HEK293 (cell line): ENCODE measurements around the gene AKAP9.

Source experiments
- CTCF ChIA-PET: fragments of 350-600 bp; formaldehyde crosslinking; extraction: SDS; loops from one replicate; lab custom pipeline; 2021; ENCODE audit warnings: antibody characterized with exemption; lab: Yijun Ruan, JAX
- POLR2A ChIA-PET: fragments of 300-600 bp; formaldehyde crosslinking; extraction: SDS; loops from one replicate; lab custom pipeline; 2020; ENCODE audit warnings: antibody characterized with exemption, inconsistent platforms; lab: Yijun Ruan, JAX
- H3K27ac ChIP-seq: fragments of 200-500 bp; sonication (Bioruptor generic); 2 replicates; pipeline ENCODE4 v1.5.1; 2014; ENCODE audit warnings: low read depth, low read length, control low read depth, inconsistent platforms; ENCODE audit errors: extremely low read depth
- H3K36me3 ChIP-seq, 2 experiments: fragments of 200-500 bp in 1 of 2; sonication (Bioruptor generic) in 1 of 2; 1 replicate in 1 of 2; 2 replicates in 1 of 2; pipeline ENCODE4 v1.5.1; 2014 to 2017; ENCODE audit warnings: inconsistent platforms in 2 of 2, low read length in 2 of 2; ENCODE audit not compliant: control insufficient read depth in 2 of 2, insufficient read depth in 1 of 2
- H3K4me1 ChIP-seq: fragments of 200-500 bp; sonication (Bioruptor generic); 2 replicates; pipeline ENCODE4 v1.5.1; 2014; ENCODE audit warnings: mild to moderate bottlenecking, low read length, inconsistent platforms; ENCODE audit not compliant: control insufficient read depth, insufficient read depth
- H3K4me3 ChIP-seq: 2 replicates; pipeline ENCODE4 v1.5.1; 2011; ENCODE audit warnings: low read depth, mild to moderate bottlenecking, control low read depth, low read length, moderate library complexity
- H3K9me3 ChIP-seq: fragments of 200-500 bp; sonication (Bioruptor generic); 2 replicates; pipeline ENCODE4 v1.5.1; 2014; ENCODE audit warnings: low read depth, low read length, inconsistent platforms; ENCODE audit not compliant: control insufficient read depth, insufficient read depth
- GLIS2 ChIP-seq: fragments of 450-650 bp; formaldehyde crosslinking; IDR thresholded peaks from 2 replicates; pipeline ENCODE4 v1.5.1; 2016; ENCODE audit warnings: missing biosample characterization, missing genetic modification characterization
- HOXD13 ChIP-seq: sonication (generic); formaldehyde crosslinking; IDR thresholded peaks from 2 replicates; pipeline ENCODE4 v1.8.0; 2022; ENCODE audit warnings: missing genetic modification reagents, borderline replicate concordance
- KLF16 ChIP-seq: fragments of 450-650 bp; formaldehyde crosslinking; IDR thresholded peaks from 2 replicates; pipeline ENCODE4 v1.5.1; 2017; ENCODE audit warnings: missing biosample characterization, missing genetic modification characterization
- PRDM2 ChIP-seq: fragments of 450-650 bp; formaldehyde crosslinking; IDR thresholded peaks from 2 replicates; pipeline ENCODE4 v1.5.1; 2016; ENCODE audit warnings: missing biosample characterization, missing genetic modification characterization, borderline replicate concordance
- SP3 ChIP-seq: fragments of 450-650 bp; formaldehyde crosslinking; IDR thresholded peaks from 2 replicates; pipeline ENCODE4 v1.5.1; 2016; ENCODE audit warnings: missing biosample characterization, missing genetic modification characterization
- YY1 ChIP-seq: fragments of 450-650 bp; formaldehyde crosslinking; IDR thresholded peaks from 2 replicates; pipeline ENCODE4 v1.5.1; 2018; ENCODE audit warnings: missing biosample characterization, missing genetic modification characterization
- ZBTB8A ChIP-seq: fragments of 450-650 bp; formaldehyde crosslinking; IDR thresholded peaks from 2 replicates; pipeline ENCODE4 v1.5.1; 2016; ENCODE audit warnings: missing biosample characterization, missing genetic modification characterization
- ZNF174 ChIP-seq: fragments of 450-650 bp; formaldehyde crosslinking; IDR thresholded peaks from 2 replicates; pipeline ENCODE4 v1.5.0; 2017; ENCODE audit warnings: missing biosample characterization, mild to moderate bottlenecking, missing genetic modification characterization
- ZNF280D ChIP-seq: fragments of 450-650 bp; formaldehyde crosslinking; IDR thresholded peaks from 2 replicates; pipeline ENCODE4 v1.5.1; 2016; ENCODE audit warnings: missing biosample characterization, missing genetic modification characterization
- ZNF37A ChIP-seq: fragments of 450-650 bp; IDR thresholded peaks from 2 replicates; pipeline ENCODE4 v1.5.1; 2018; ENCODE audit warnings: missing biosample characterization, missing genetic modification characterization
- ZNF513 ChIP-seq: fragments of 450-650 bp; IDR thresholded peaks from 2 replicates; pipeline ENCODE4 v1.5.1; 2018; ENCODE audit warnings: missing biosample characterization, missing genetic modification characterization
- ZNF530 ChIP-seq: fragments of 450-650 bp; formaldehyde crosslinking; IDR thresholded peaks from 2 replicates; pipeline ENCODE4 v1.5.1; 2016; ENCODE audit warnings: low read depth, missing biosample characterization, missing genetic modification characterization
- ZNF555 ChIP-seq: fragments of 450-650 bp; formaldehyde crosslinking; conservative IDR thresholded peaks from 2 replicates; pipeline ENCODE4 v1.5.1; 2017; ENCODE audit warnings: missing biosample characterization, mild to moderate bottlenecking, missing genetic modification characterization, inconsistent platforms
- ZNF610 ChIP-seq: fragments of 450-650 bp; formaldehyde crosslinking; IDR thresholded peaks from 2 replicates; pipeline ENCODE4 v1.5.1; 2016; ENCODE audit warnings: missing biosample characterization, missing genetic modification characterization, borderline replicate concordance
- ZNF623 ChIP-seq: fragments of 450-650 bp; formaldehyde crosslinking; IDR thresholded peaks from 2 replicates; pipeline ENCODE4 v1.5.1; 2016; ENCODE audit warnings: missing biosample characterization, missing genetic modification characterization
- ZNF654 ChIP-seq: fragments of 450-650 bp; formaldehyde crosslinking; IDR thresholded peaks from 2 replicates; pipeline ENCODE4 v1.5.1; 2016; ENCODE audit warnings: low read depth, missing biosample characterization, missing genetic modification characterization
- ZNF792 ChIP-seq: fragments of 450-650 bp; formaldehyde crosslinking; IDR thresholded peaks from 2 replicates; pipeline ENCODE4 v1.5.1; 2016; ENCODE audit warnings: missing biosample characterization, missing genetic modification characterization
- ZNF830 ChIP-seq: fragments of 450-650 bp; IDR thresholded peaks from 2 replicates; pipeline ENCODE4 v1.5.0; 2018; ENCODE audit warnings: missing biosample characterization, missing genetic modification characterization, low read depth, mild to moderate bottlenecking, moderate library complexity
- ZSCAN4 ChIP-seq: fragments of 450-650 bp; formaldehyde crosslinking; IDR thresholded peaks from 2 replicates; pipeline ENCODE4 v1.5.1; 2017; ENCODE audit warnings: missing biosample characterization, missing genetic modification characterization
- TF ChIP-seq, protein P1 (sequence below): fragments of 450-650 bp; IDR thresholded peaks from 2 replicates; pipeline ENCODE4 v1.5.1; 2018; ENCODE audit warnings: missing biosample characterization, mild to moderate bottlenecking, missing genetic modification characterization
- TF ChIP-seq, protein P2 (sequence below): fragments of 450-650 bp; formaldehyde crosslinking; IDR thresholded peaks from 2 replicates; pipeline ENCODE4 v1.5.1; 2016; ENCODE audit warnings: missing biosample characterization, missing genetic modification characterization

The AKAP9 gene

DNA sequence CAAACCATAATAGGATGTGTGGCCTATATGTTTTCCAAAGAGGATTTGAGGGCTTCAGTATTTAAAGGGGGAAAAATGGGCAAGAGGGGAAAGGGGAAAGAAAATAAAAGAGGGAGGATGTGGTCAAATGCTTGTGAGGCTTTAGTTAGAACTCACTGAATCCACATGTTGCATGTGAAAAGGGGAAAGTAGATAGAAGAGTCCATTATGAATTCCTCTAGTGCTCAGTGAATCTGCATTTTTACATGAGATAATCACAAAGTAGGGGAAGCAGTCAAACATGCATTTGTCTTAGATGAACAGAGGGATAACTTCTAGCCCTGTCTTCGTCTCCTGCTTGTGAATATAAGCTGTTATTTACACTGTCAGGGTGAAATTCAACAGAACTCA, 24.6 kb upstream of the AKAP9 start (continued):
- TF ChIP-seq ZSCAN4 (tag by site-specific recombination) = no peak
- TF ChIP-seq ZBTB8A (tag by site-specific recombination) = no peak
- no peak for TF ChIP-seq ZNF610
- no peak for TF ChIP-seq ZNF174

DNA sequence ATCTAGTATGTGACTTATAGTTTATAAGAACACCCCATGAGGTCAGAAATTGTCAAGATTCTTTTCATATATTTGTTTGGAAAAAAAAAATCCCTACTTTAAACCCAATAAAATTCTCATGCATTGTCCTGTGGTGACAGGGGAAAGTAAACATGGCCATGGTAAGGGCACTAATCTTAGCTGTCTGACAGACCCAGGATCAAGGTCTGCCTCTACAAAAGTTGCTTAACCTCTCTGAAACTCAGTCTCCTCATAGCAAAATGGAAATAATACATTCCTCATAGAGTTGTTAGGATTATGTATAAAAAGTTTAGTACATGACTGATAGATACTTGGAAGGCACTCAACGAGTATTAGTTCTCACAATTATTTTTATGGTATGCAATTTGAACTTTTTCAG, 22.3 kb upstream of the AKAP9 start:
- POLR2A ChIA-PET = no interaction called here

More for the DNA sequence above, 22.3 kb upstream of the AKAP9 start:
- no peak for TF ChIP-seq ZNF623 (tag by site-specific recombination)
- TF ChIP-seq ZNF37A (tag by site-specific recombination) = no peak
- no peak for TF ChIP-seq SP3 (tag by site-specific recombination)
- TF ChIP-seq ZNF530 (tag by site-specific recombination) = no peak
- TF ChIP-seq YY1 (tag by site-specific recombination) = no peak
- TF ChIP-seq ZNF555 = no peak
- TF ChIP-seq, protein P1, sequence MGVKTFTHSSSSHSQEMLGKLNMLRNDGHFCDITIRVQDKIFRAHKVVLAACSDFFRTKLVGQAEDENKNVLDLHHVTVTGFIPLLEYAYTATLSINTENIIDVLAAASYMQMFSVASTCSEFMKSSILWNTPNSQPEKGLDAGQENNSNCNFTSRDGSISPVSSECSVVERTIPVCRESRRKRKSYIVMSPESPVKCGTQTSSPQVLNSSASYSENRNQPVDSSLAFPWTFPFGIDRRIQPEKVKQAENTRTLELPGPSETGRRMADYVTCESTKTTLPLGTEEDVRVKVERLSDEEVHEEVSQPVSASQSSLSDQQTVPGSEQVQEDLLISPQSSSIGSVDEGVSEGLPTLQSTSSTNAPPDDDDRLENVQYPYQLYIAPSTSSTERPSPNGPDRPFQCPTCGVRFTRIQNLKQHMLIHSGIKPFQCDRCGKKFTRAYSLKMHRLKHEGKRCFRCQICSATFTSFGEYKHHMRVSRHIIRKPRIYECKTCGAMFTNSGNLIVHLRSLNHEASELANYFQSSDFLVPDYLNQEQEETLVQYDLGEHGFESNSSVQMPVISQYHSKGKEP = no peak
- no peak for TF ChIP-seq ZNF792
- TF ChIP-seq, protein P2, sequence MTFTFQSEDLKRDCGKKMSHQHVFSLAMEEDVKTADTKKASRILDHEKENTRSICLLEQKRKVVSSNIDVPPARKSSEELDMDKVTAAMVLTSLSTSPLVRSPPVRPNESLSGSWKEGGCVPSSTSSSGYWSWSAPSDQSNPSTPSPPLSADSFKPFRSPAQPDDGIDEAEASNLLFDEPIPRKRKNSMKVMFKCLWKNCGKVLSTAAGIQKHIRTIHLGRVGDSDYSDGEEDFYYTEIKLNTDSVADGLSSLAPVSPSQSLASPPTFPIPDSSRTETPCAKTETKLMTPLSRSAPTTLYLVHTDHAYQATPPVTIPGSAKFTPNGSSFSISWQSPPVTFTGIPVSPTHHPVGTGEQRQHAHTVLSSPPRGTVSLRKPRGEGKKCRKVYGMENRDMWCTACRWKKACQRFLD (tag by site-specific recombination) = no peak
- no peak for TF ChIP-seq KLF16 (tag by site-specific recombination)
- no peak for TF ChIP-seq PRDM2 (tag by site-specific recombination)
- TF ChIP-seq HOXD13 (CRISPR knock-in tag) = no peak
- TF ChIP-seq ZNF654 (tag by site-specific recombination) = no peak
- TF ChIP-seq ZNF280D (tag by site-specific recombination) = no peak
- TF ChIP-seq GLIS2 (tag by site-specific recombination) = no peak
- TF ChIP-seq ZNF830 (tag by site-specific recombination) = no peak
- no peak for TF ChIP-seq ZNF513 (tag by site-specific recombination)
- Histone ChIP-seq H3K4me3 (no peak overlapping the region), H3K9me3 (no peaks in the 10 kb centered on the region), H3K27ac (no peak overlapping the region), H3K36me3 (no peaks in the 10 kb centered on the region), H3K4me1 (no peaks in the 10 kb centered on the region; the same call in 1 of the 2 replicates)
- CTCF ChIA-PET = interaction anchor here (0.9 to 1.0 kb wide), 2 partner anchors 35 to 37 kb away, joined by 3 to 5 read pairs; no protein-coding TSS in a partner anchor
